Non-pigmented ciliary epithelial cell (primary cell): ENCODE results near the gene PGAM1.
"Not testable (repeated sequence)": the region's sequence is repeated elsewhere in the genome, so short reads cannot be mapped to it uniquely, and the experiment has no call there.

ENCODE experiments used
- DNase-seq: peaks from one replicate; pipeline ENCODE4 v3.0.0-alpha.2; 2010; ENCODE audit warnings: low read depth

Gene PGAM1

GRCh38 chr10:97425964-97426775, at the start of gene PGAM1:
Gene PGAM1 (plus strand): TSS chr10:97426191. CDS start chr10:97426308, 117 bp downstream.
- peak; percentile 77 for DNase-seq

GRCh38 chr10:97376413-97376812, 49.6 kb upstream of the PGAM1 start:
- no peak for DNase-seq

DNA sequence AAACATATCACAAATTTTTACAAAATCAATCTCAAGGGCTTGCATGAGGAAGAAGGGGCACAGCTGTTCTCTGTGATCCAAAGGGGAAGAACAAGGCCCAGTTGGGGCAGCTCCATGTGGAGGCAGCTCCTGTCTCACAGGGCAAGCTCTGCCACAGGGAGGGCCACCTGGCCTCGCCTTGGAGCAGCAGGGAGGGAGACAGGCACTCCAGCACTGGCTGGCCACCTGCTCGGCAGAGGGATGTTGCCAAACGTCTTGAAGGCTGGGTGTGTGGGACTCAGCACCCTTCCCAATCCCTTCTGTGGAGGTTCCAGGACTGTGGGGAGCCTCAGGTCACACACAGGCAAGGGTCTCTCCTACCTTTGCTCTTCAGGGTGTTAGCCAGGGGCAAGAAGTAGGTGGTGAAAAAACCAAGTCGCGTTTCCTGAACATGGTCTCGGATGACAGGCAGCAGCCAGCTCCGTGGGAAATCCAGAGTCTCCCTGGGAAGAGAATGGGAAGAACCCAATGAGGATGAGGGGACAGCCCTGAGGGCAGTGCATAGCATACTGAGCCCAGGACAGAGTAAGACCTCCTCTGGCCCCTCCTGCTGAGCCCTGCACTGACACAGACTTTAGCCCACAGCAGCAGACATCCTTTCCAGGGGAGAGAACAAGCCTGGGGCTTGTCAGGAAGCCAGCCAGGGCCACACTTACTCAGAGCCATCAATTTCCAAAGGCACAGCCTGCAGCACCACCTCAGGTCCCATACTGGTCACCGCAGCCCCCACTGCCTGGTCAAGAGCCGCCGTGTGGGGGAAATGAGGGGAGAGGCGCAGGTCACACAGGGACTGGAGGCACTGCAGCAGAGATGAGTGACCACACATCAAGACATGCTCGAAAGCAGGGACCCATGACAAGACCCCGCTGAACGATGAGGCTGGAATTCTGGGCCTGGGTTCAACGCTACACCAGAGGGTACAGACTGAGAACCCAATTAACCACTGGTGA, 46.8 kb upstream of the PGAM1 start:
- DNase-seq: no peak

- DNase-seq: no peak
Observed at GRCh38 chr10:97380516-97380915, 45.5 kb upstream of the PGAM1 start.

GRCh38 chr10:97381626-97382025, 44.4 kb upstream of the PGAM1 start:
- DNase-seq: no peak

GRCh38 chr10:97383159-97383558, 42.8 kb upstream of the PGAM1 start:
- DNase-seq: no peak

DNA sequence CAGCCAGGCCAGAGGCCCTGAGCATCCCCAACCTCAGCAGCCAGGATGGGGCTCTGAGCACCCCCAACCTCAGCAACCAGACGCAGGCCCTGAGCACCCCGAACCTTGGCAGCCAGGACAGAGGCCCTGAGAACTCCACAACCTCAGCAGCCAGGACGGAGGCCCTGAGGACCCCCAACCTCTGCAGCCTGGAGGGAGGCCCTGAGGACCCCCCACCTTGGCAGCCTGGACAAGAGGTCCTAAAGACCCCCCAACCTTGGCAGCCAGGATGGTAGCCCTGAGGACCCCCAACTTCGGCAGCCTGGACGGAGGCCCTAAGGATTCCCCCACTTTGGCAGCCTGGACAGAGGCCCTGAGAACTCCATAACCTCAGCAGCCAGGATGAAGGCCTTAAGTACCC, 41.8 kb upstream of the PGAM1 start:
- no peak for DNase-seq

- no peak for DNase-seq
Observed at GRCh38 chr10:97384641-97385040, 41.4 kb upstream of the PGAM1 start.

GRCh38 chr10:97385565-97385964, 40.4 kb upstream of the PGAM1 start:
- no peak for DNase-seq

DNA sequence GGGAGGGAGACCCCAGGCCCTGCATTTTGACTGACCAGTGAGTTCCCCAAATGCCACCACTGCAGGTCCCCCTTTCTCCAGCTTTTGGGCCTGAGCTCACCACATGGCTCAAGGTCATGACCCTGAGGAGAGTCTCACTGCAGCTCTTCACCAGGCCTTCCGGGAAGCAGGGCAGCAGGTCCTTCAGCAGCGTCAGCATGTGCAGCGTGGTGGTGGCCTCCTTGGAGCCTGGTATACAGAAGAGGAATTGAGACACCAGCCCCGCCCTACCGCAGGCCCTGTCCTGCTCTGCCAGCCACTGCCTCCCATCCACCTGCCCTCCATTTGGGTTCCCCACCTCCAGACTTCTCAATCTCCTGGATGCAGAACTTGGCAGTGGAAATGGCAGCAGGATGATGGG, 37.8 kb upstream of the PGAM1 start:
- no peak for DNase-seq

- DNase-seq: no peak
Observed at GRCh38 chr10:97390091-97390490, 35.9 kb upstream of the PGAM1 start.

- no peak for DNase-seq
Observed at GRCh38 chr10:97393034-97393573, 32.9 kb upstream of the PGAM1 start.

DNA sequence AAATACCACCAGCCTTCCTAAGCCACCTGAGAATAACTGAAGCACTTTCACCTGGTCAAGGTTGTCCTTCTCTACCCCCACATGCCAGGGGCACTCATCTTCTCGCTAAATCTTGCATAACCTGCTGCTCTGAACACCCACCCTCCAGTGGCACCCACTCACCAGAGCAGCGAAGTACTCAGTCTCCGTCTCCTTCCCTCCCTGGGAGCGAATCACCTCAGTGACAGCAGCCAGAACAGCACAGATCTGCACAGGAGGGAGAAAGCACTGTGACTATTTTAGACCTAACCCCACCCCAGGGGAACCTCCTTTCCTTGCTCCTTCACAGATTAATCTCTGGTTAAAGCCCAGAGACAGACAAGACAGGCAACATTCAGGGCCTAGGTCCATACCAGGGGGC, 29.9 kb upstream of the PGAM1 start:
- DNase-seq: no peak

- no peak for DNase-seq
Observed at GRCh38 chr10:97399843-97400545, 26.0 kb upstream of the PGAM1 start.

- DNase-seq: no peak
Observed at GRCh38 chr10:97400665-97401454, 25.1 kb upstream of the PGAM1 start, which contains the start of gene RRP12. Gene RRP12 (minus strand): TSS chr10:97401340. CDS start chr10:97401231, 109 bp downstream.

DNA sequence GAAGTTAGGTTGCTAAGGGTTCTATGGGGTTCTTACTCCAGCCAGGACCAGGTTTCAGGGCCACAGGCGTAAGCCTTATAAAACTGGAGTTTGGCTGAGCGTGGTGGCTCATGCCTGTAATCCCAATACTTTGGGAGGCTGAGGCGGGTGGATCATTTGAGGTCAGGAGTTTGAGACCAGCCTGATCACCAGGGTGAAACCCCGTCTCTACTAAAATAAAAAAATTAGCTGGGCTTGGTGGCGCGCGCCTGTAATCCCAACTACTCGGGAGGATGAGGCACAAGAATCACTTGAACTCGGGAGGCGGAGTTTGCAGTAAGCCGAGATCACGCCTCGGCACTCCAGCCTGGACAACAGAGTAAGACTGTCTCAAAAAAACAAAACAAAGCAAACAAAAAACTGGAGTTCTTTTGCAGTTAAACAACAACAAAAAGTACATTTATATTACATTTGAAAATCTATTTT, 24.5 kb upstream of the PGAM1 start:
- no peak for DNase-seq

GRCh38 chr10:97404044-97404443, 21.9 kb upstream of the PGAM1 start:
- no peak for DNase-seq

DNA sequence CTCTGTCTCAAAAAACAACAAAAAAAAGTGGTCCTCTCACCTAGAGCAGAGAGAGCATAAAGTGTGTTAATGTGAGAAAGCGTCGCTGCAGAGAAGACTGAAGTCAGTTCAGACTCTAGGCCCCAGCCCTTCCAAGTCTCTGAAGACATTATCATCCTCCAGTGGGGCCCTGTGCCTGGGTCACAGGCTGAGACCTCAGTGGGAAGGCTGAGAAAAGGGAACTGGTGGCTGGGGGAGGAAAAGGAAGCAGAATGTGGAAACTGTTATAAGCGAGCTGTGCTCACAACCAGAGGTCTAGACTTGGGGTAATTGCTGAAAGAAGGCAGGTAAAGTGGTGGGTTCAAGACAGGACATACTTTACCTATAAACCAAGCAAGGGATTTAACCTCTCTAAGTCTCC, 19.9 kb upstream of the PGAM1 start:
- DNase-seq: no peak

DNA sequence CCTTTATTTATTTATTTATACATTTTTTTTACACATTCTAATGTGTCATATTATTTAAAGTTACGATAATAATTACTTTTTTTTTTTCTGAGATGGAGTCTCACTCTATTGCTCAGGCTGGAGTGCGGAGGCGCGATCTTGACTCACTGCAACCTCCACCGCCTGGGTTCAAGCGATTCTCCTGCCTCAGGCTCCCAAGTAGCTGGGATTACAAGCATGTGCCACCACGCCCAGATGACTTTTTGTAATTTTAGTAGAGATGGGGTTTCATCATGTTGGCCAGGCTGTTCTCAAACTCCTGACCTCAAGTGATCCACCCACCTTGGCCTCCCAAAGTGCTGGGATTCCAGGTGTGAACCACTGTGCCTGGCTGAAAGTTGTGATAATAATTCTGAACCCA, 19.5 kb upstream of the PGAM1 start:
- DNase-seq: not testable (repeated sequence)

- DNase-seq: no peak
Observed at GRCh38 chr10:97407211-97407951, 18.6 kb upstream of the PGAM1 start.
